H9 (cell line): ENCODE measurements around the gene C11orf65. TPM values are rescaled to one million over a fixed set of nuclear protein-coding genes. Genes with fewer than 3 reads are reported as not detected.

ENCODE experiments used
- DNase-seq: peaks from one replicate; pipeline ENCODE4 v3.0.0-alpha.2; 2017
- H2AFZ ChIP-seq: one replicate; pipeline ENCODE4 v1.6.1; 2013; ENCODE audit warnings: mild to moderate bottlenecking, low read length, control low read depth, moderate library complexity
- H2AK5ac ChIP-seq: 2 replicates; pipeline ENCODE4 v1.6.1; 2013; ENCODE audit warnings: low read length, control low read depth, mixed read lengths; ENCODE audit not compliant: insufficient read length
- H2BK120ac ChIP-seq: one replicate; pipeline ENCODE4 v1.6.1; 2013; ENCODE audit warnings: low read depth, mild to moderate bottlenecking, low read length, control low read depth, inconsistent platforms; ENCODE audit not compliant: poor library complexity, severe bottlenecking
- H2BK12ac ChIP-seq: 2 replicates; pipeline ENCODE4 v1.6.1; 2013; ENCODE audit warnings: low read length, control low read depth, mixed read lengths, low read depth; ENCODE audit not compliant: insufficient read length
- H2BK15ac ChIP-seq: 2 replicates; pipeline ENCODE4 v1.6.1; 2013; ENCODE audit warnings: low read depth, low read length, control low read depth
- H2BK20ac ChIP-seq: one replicate; pipeline ENCODE4 v1.6.1; 2013; ENCODE audit warnings: low read depth, mild to moderate bottlenecking, low read length, control low read depth, inconsistent platforms; ENCODE audit not compliant: poor library complexity, severe bottlenecking
- H2BK5ac ChIP-seq: 2 replicates; pipeline ENCODE4 v1.6.1; 2013; ENCODE audit warnings: low read length, control low read depth, mixed read lengths; ENCODE audit not compliant: insufficient read length
- H3K14ac ChIP-seq: 2 replicates; pipeline ENCODE4 v1.6.1; 2013; ENCODE audit warnings: low read length, control low read depth; ENCODE audit not compliant: insufficient read depth
- H3K18ac ChIP-seq: 2 replicates; pipeline ENCODE4 v1.6.1; 2013; ENCODE audit warnings: low read depth, mild to moderate bottlenecking, mixed read lengths, low read length, control low read depth; ENCODE audit not compliant: insufficient read length
- H3K23ac ChIP-seq: 2 replicates; pipeline ENCODE4 v1.6.1; 2013; ENCODE audit warnings: low read length, control low read depth, mixed read lengths, low read depth; ENCODE audit not compliant: insufficient read length
- H3K23me2 ChIP-seq: 2 replicates; pipeline ENCODE4 v1.6.1; 2013; ENCODE audit warnings: low read depth, mild to moderate bottlenecking, mixed read lengths, low read length, control low read depth; ENCODE audit not compliant: insufficient read length, poor library complexity, severe bottlenecking
- H3K27ac ChIP-seq: 2 replicates; pipeline ENCODE4 v1.5.1; 2013; ENCODE audit warnings: low read length, control low read depth, mixed read lengths, low read depth; ENCODE audit not compliant: insufficient read length
- H3K27me3 ChIP-seq: 2 replicates; pipeline ENCODE4 v1.6.1; 2013; ENCODE audit warnings: low read length, control low read depth, inconsistent platforms; ENCODE audit not compliant: insufficient read depth
- H3K4ac ChIP-seq: 2 replicates; pipeline ENCODE4 v1.6.1; 2013; ENCODE audit warnings: low read depth, mild to moderate bottlenecking, control low read depth, inconsistent platforms, low read length, moderate library complexity
- H3K4me1 ChIP-seq: 2 replicates; pipeline ENCODE4 v1.6.1; 2013; ENCODE audit warnings: low read length, control low read depth, inconsistent platforms; ENCODE audit not compliant: insufficient read depth
- H3K4me2 ChIP-seq: 2 replicates; pipeline ENCODE4 v1.6.1; 2013; ENCODE audit warnings: low read length, control low read depth, mixed read lengths; ENCODE audit not compliant: insufficient read length, insufficient read depth
- H3K56ac ChIP-seq: 2 replicates; pipeline ENCODE4 v1.6.1; 2013; ENCODE audit warnings: low read depth, mild to moderate bottlenecking, mixed read lengths, low read length, control low read depth; ENCODE audit not compliant: insufficient read length
- H3K79me1 ChIP-seq: 2 replicates; pipeline ENCODE4 v1.6.1; 2013; ENCODE audit warnings: low read depth, mild to moderate bottlenecking, moderate library complexity, low read length, control low read depth, inconsistent platforms; ENCODE audit not compliant: insufficient read depth, poor library complexity, severe bottlenecking
- H3K79me2 ChIP-seq: 2 replicates; pipeline ENCODE4 v1.6.1; 2013; ENCODE audit warnings: low read length, control low read depth, inconsistent platforms; ENCODE audit not compliant: insufficient read depth
- H3K9ac ChIP-seq: 2 replicates; pipeline ENCODE4 v1.6.1; 2013; ENCODE audit warnings: low read length, control low read depth, mixed read lengths; ENCODE audit not compliant: insufficient read length; ENCODE audit errors: extremely low read depth
- H3K9me3 ChIP-seq: one replicate; pipeline ENCODE4 v1.6.1; 2013; ENCODE audit warnings: low read depth, low read length, inconsistent platforms; ENCODE audit not compliant: control insufficient read depth
- H3T11ph ChIP-seq: one replicate; pipeline ENCODE4 v1.6.1; 2013; ENCODE audit warnings: mild to moderate bottlenecking, low read length, control low read depth, inconsistent platforms
- H4K20me1 ChIP-seq: one replicate; pipeline ENCODE4 v1.6.1; 2013; ENCODE audit not compliant: control insufficient read depth, insufficient read length, insufficient read depth
- H4K5ac ChIP-seq: 2 replicates; pipeline ENCODE4 v1.6.1; 2013; ENCODE audit warnings: low read depth, mild to moderate bottlenecking, mixed read lengths, low read length, control low read depth; ENCODE audit not compliant: insufficient read length
- H4K8ac ChIP-seq: replicated peaks from 2 replicates; pipeline ENCODE4 v1.6.1; 2013; ENCODE audit warnings: low read length, control low read depth, mixed read lengths, low read depth; ENCODE audit not compliant: insufficient read length
- H4K91ac ChIP-seq: 2 replicates; pipeline ENCODE4 v1.6.1; 2013; ENCODE audit warnings: low read depth, mild to moderate bottlenecking, moderate library complexity, mixed read lengths, low read length, control low read depth; ENCODE audit not compliant: insufficient read length
- H3K27ac Mint-ChIP-seq, 3 experiments: 2 replicates in 2 of 3; 3 replicates in 1 of 3; pipeline ENCODE4 v1.8.0; 2020 to 2021; ENCODE audit warnings: mixed read lengths in 3 of 3, mild to moderate bottlenecking in 1 of 3, moderate library complexity in 1 of 3
- H3K27me3 Mint-ChIP-seq: 2 replicates; pipeline ENCODE4 v1.8.0; 2021; ENCODE audit warnings: low read depth, mild to moderate bottlenecking, moderate library complexity, mixed read lengths
- H3K36me3 Mint-ChIP-seq, 3 experiments: 2 replicates in 2 of 3; 3 replicates in 1 of 3; pipeline ENCODE4 v1.8.0; 2020 to 2021; ENCODE audit warnings: low read depth in 3 of 3, mixed read lengths in 3 of 3; ENCODE audit not compliant: insufficient read depth in 1 of 3
- H3K4me1 Mint-ChIP-seq, 2 experiments: 2 replicates each; pipeline ENCODE4 v1.8.0; 2020; ENCODE audit warnings: mixed read lengths in 2 of 2
- H3K4me3 Mint-ChIP-seq, 2 experiments: 2 replicates in 1 of 2; 3 replicates in 1 of 2; pipeline ENCODE4 v1.8.0; 2020 to 2021; ENCODE audit warnings: mild to moderate bottlenecking in 2 of 2, mixed read lengths in 2 of 2, moderate library complexity in 1 of 2
- H3K9me3 Mint-ChIP-seq, 2 experiments: 2 replicates in 1 of 2; 3 replicates in 1 of 2; pipeline ENCODE4 v1.8.0; 2020; ENCODE audit warnings: mild to moderate bottlenecking in 2 of 2, mixed read lengths in 2 of 2, moderate library complexity in 1 of 2
- WGBS: extraction: QIAGEN DNeasy Blood & Tissue Kit; methylation state at CpG from one replicate; pipeline ENCODE4 v1.1.7; 2013; ENCODE audit warnings: missing lambda C conversion rate, low lambda C conversion rate, mixed read lengths; ENCODE audit not compliant: insufficient read length; ENCODE audit errors: extremely low coverage; 5-methylcytosine and 5-hydroxymethylcytosine counted together
- total RNA-seq: library from RNA; stranded (reverse); gene quantifications from 2 replicates; pipeline ENCODE4 v1.2.1, GENCODE V29; 2021
- TF ChIP-seq, protein P1 (sequence below): fragments of 200-600 bp; sonication (generic); conservative IDR thresholded peaks from 3 replicates; pipeline ENCODE4 v1.8.0; 2021; ENCODE audit warnings: antibody characterized with exemption, mild to moderate bottlenecking

The C11orf65 gene
- total RNA-seq, 1 experiment from 2014 or later, result 0.55 TPM

DNA sequence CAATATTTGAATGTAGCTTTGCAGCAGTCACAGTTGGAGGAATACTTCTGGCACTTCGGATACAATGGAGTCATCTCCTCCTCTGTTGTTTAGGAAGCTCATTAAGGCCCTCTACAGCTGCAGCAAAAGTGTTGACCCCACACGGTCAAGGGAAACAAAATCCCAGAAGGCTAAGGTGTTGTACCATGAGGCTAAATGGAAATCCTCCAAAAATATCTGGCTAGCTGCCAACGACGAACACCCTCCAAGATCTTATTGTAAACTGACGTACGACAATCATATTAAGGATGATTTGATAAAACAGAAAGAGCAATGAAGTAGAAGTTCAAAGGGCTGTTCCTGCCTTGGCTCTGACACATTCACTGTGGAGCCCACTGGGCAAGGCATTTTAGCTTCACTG, 26.9 kb upstream of the C11orf65 start:
- Histone ChIP-seq H3K4ac (no peak overlapping the region), H3K23me2 (peaks cover 14% of the 10 kb centered on the region), H3K9me3 (no peaks in the 10 kb centered on the region), H3K4me2 (no peak overlapping the region), H3T11ph (no peak overlapping the region), H3K4me1 (no peaks in the 10 kb centered on the region; the same call in none of the 2 replicates), H3K14ac (no peak overlapping the region), H2BK12ac (no peak overlapping the region), H2BK15ac (no peak overlapping the region), H2AK5ac (no peak overlapping the region), H2AFZ (no peak overlapping the region), H2BK120ac (no peak overlapping the region), H3K79me2 (no peaks in the 10 kb centered on the region), H3K27ac (no peak overlapping the region), H3K23ac (no peak overlapping the region), H4K8ac (no peak overlapping the region), H4K91ac (no peak overlapping the region), H3K18ac (no peak overlapping the region), H3K9ac (no peak overlapping the region), H3K27me3 (no peaks in the 10 kb centered on the region), H3K56ac (no peak overlapping the region), H2BK5ac (no peak overlapping the region), H4K20me1 (no peaks in the 10 kb centered on the region), H3K79me1 (no peaks in the 10 kb centered on the region), H2BK20ac (no peak overlapping the region), H4K5ac (no peak overlapping the region)
- H3K27ac Mint-ChIP-seq, result peak overlapping the region in 1 of 3 experiments; percentile 42; a peak in 1 of 7 replicates
- H3K27me3 Mint-ChIP-seq, result peaks cover 3% of the 10 kb centered on the region; the same call in 1 of the 2 replicates
- H3K9me3 Mint-ChIP-seq, result no peaks in the 10 kb centered on the region; a peak in 1 of 5 replicates
- peaks cover 0 to 4% (median 2%) of the 10 kb centered on the region in 3 experiments; a peak in 2 of 7 replicates for H3K36me3 Mint-ChIP-seq
- TF ChIP-seq, protein P1, sequence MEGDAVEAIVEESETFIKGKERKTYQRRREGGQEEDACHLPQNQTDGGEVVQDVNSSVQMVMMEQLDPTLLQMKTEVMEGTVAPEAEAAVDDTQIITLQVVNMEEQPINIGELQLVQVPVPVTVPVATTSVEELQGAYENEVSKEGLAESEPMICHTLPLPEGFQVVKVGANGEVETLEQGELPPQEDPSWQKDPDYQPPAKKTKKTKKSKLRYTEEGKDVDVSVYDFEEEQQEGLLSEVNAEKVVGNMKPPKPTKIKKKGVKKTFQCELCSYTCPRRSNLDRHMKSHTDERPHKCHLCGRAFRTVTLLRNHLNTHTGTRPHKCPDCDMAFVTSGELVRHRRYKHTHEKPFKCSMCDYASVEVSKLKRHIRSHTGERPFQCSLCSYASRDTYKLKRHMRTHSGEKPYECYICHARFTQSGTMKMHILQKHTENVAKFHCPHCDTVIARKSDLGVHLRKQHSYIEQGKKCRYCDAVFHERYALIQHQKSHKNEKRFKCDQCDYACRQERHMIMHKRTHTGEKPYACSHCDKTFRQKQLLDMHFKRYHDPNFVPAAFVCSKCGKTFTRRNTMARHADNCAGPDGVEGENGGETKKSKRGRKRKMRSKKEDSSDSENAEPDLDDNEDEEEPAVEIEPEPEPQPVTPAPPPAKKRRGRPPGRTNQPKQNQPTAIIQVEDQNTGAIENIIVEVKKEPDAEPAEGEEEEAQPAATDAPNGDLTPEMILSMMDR, result no peak
- no peak for DNase-seq
- H3K4me3 Mint-ChIP-seq, result no peak overlapping the region
- no CpG with 5 or more reads among the region's 6 CpGs for WGBS
- peaks cover 13 to 22% of the 10 kb centered on the region in 2 experiments for H3K4me1 Mint-ChIP-seq
